Glomerular visceral epithelial cell (primary cell): ENCODE data around the gene IRX4.
"Not testable (repeated sequence)": the region's sequence is repeated elsewhere in the genome, so short reads cannot be mapped to it uniquely, and the experiment has no call there.

Experiments
- DNase-seq: peaks from one replicate; pipeline ENCODE4 v3.0.0-alpha.2; 2016; ENCODE audit errors: extremely low spot score

Gene IRX4

GRCh38 chr5:1859099-1859498 lies 23.6 kb downstream of the IRX4 start:
- DNase-seq: no peak

GRCh38 chr5:1858436-1858835 lies 24.3 kb downstream of the IRX4 start:
- DNase-seq: no peak

GRCh38 chr5:1857256-1857600 lies 25.5 kb downstream of the IRX4 start:
- DNase-seq: no peak

GRCh38 chr5:1856596-1857255 lies 26.0 kb downstream of the IRX4 start:
- DNase-seq: no peak

- no peak for DNase-seq
Measured at GRCh38 chr5:1855596-1855995, 27.1 kb downstream of the IRX4 start.

GRCh38 chr5:1855075-1855474 lies 27.6 kb downstream of the IRX4 start:
- no peak for DNase-seq

GRCh38 chr5:1853531-1853930 lies 29.2 kb downstream of the IRX4 start:
- DNase-seq: no peak

GRCh38 chr5:1852324-1852947 lies 30.3 kb downstream of the IRX4 start:
- no peak for DNase-seq

- DNase-seq: no peak
Measured at GRCh38 chr5:1851290-1851934, 31.3 kb downstream of the IRX4 start.

GRCh38 chr5:1850324-1851154 lies 32.2 kb downstream of the IRX4 start:
- no peak for DNase-seq

GRCh38 chr5:1847611-1848010 lies 35.1 kb downstream of the IRX4 start:
- DNase-seq: no peak

- DNase-seq: no peak
Measured at GRCh38 chr5:1847056-1847455, 35.7 kb downstream of the IRX4 start.

GRCh38 chr5:1846583-1846982 lies 36.1 kb downstream of the IRX4 start:
- no peak for DNase-seq

- DNase-seq: no peak
Measured at GRCh38 chr5:1845696-1846095, 37.0 kb downstream of the IRX4 start.

- no peak for DNase-seq
Measured at GRCh38 chr5:1844708-1845436, 37.9 kb downstream of the IRX4 start.

GRCh38 chr5:1843761-1844160 lies 39.0 kb downstream of the IRX4 start:
- DNase-seq: not testable (repeated sequence)

- no peak for DNase-seq
Measured at GRCh38 chr5:1842004-1842819, 40.5 kb downstream of the IRX4 start.

- DNase-seq: no peak
Measured at GRCh38 chr5:1840741-1841521, 41.8 kb downstream of the IRX4 start.

- no peak for DNase-seq
Measured at GRCh38 chr5:1840071-1840547, 42.6 kb downstream of the IRX4 start.

- no peak for DNase-seq
Measured at GRCh38 chr5:1838013-1838412, 44.7 kb downstream of the IRX4 start.
